H9 (cell line): ENCODE measurements around the gene RASL10B. TPM values are rescaled to one million over a fixed set of nuclear protein-coding genes. Genes with fewer than 3 reads are reported as not detected.

Experiments used
- DNase-seq: peaks from one replicate; pipeline ENCODE4 v3.0.0-alpha.2; 2017
- H2AFZ ChIP-seq: one replicate; pipeline ENCODE4 v1.6.1; 2013; ENCODE audit warnings: mild to moderate bottlenecking, low read length, control low read depth, moderate library complexity
- H2AK5ac ChIP-seq: 2 replicates; pipeline ENCODE4 v1.6.1; 2013; ENCODE audit warnings: low read length, control low read depth, mixed read lengths; ENCODE audit not compliant: insufficient read length
- H2BK120ac ChIP-seq: one replicate; pipeline ENCODE4 v1.6.1; 2013; ENCODE audit warnings: low read depth, mild to moderate bottlenecking, low read length, control low read depth, inconsistent platforms; ENCODE audit not compliant: poor library complexity, severe bottlenecking
- H2BK12ac ChIP-seq: 2 replicates; pipeline ENCODE4 v1.6.1; 2013; ENCODE audit warnings: low read length, control low read depth, mixed read lengths, low read depth; ENCODE audit not compliant: insufficient read length
- H2BK15ac ChIP-seq: 2 replicates; pipeline ENCODE4 v1.6.1; 2013; ENCODE audit warnings: low read depth, low read length, control low read depth
- H2BK20ac ChIP-seq: one replicate; pipeline ENCODE4 v1.6.1; 2013; ENCODE audit warnings: low read depth, mild to moderate bottlenecking, low read length, control low read depth, inconsistent platforms; ENCODE audit not compliant: poor library complexity, severe bottlenecking
- H2BK5ac ChIP-seq: 2 replicates; pipeline ENCODE4 v1.6.1; 2013; ENCODE audit warnings: low read length, control low read depth, mixed read lengths; ENCODE audit not compliant: insufficient read length
- H3K14ac ChIP-seq: 2 replicates; pipeline ENCODE4 v1.6.1; 2013; ENCODE audit warnings: low read length, control low read depth; ENCODE audit not compliant: insufficient read depth
- H3K18ac ChIP-seq: 2 replicates; pipeline ENCODE4 v1.6.1; 2013; ENCODE audit warnings: low read depth, mild to moderate bottlenecking, mixed read lengths, low read length, control low read depth; ENCODE audit not compliant: insufficient read length
- H3K23ac ChIP-seq: 2 replicates; pipeline ENCODE4 v1.6.1; 2013; ENCODE audit warnings: low read length, control low read depth, mixed read lengths, low read depth; ENCODE audit not compliant: insufficient read length
- H3K23me2 ChIP-seq: 2 replicates; pipeline ENCODE4 v1.6.1; 2013; ENCODE audit warnings: low read depth, mild to moderate bottlenecking, mixed read lengths, low read length, control low read depth; ENCODE audit not compliant: insufficient read length, poor library complexity, severe bottlenecking
- H3K27ac ChIP-seq: 2 replicates; pipeline ENCODE4 v1.5.1; 2013; ENCODE audit warnings: low read length, control low read depth, mixed read lengths, low read depth; ENCODE audit not compliant: insufficient read length
- H3K27me3 ChIP-seq: 2 replicates; pipeline ENCODE4 v1.6.1; 2013; ENCODE audit warnings: low read length, control low read depth, inconsistent platforms; ENCODE audit not compliant: insufficient read depth
- H3K4ac ChIP-seq: 2 replicates; pipeline ENCODE4 v1.6.1; 2013; ENCODE audit warnings: low read depth, mild to moderate bottlenecking, control low read depth, inconsistent platforms, low read length, moderate library complexity
- H3K4me1 ChIP-seq: 2 replicates; pipeline ENCODE4 v1.6.1; 2013; ENCODE audit warnings: low read length, control low read depth, inconsistent platforms; ENCODE audit not compliant: insufficient read depth
- H3K4me2 ChIP-seq: 2 replicates; pipeline ENCODE4 v1.6.1; 2013; ENCODE audit warnings: low read length, control low read depth, mixed read lengths; ENCODE audit not compliant: insufficient read length, insufficient read depth
- H3K56ac ChIP-seq: 2 replicates; pipeline ENCODE4 v1.6.1; 2013; ENCODE audit warnings: low read depth, mild to moderate bottlenecking, mixed read lengths, low read length, control low read depth; ENCODE audit not compliant: insufficient read length
- H3K79me1 ChIP-seq: 2 replicates; pipeline ENCODE4 v1.6.1; 2013; ENCODE audit warnings: low read depth, mild to moderate bottlenecking, moderate library complexity, low read length, control low read depth, inconsistent platforms; ENCODE audit not compliant: insufficient read depth, poor library complexity, severe bottlenecking
- H3K79me2 ChIP-seq: 2 replicates; pipeline ENCODE4 v1.6.1; 2013; ENCODE audit warnings: low read length, control low read depth, inconsistent platforms; ENCODE audit not compliant: insufficient read depth
- H3K9ac ChIP-seq: 2 replicates; pipeline ENCODE4 v1.6.1; 2013; ENCODE audit warnings: low read length, control low read depth, mixed read lengths; ENCODE audit not compliant: insufficient read length; ENCODE audit errors: extremely low read depth
- H3K9me3 ChIP-seq: one replicate; pipeline ENCODE4 v1.6.1; 2013; ENCODE audit warnings: low read depth, low read length, inconsistent platforms; ENCODE audit not compliant: control insufficient read depth
- H3T11ph ChIP-seq: one replicate; pipeline ENCODE4 v1.6.1; 2013; ENCODE audit warnings: mild to moderate bottlenecking, low read length, control low read depth, inconsistent platforms
- H4K20me1 ChIP-seq: one replicate; pipeline ENCODE4 v1.6.1; 2013; ENCODE audit not compliant: control insufficient read depth, insufficient read length, insufficient read depth
- H4K5ac ChIP-seq: 2 replicates; pipeline ENCODE4 v1.6.1; 2013; ENCODE audit warnings: low read depth, mild to moderate bottlenecking, mixed read lengths, low read length, control low read depth; ENCODE audit not compliant: insufficient read length
- H4K8ac ChIP-seq: replicated peaks from 2 replicates; pipeline ENCODE4 v1.6.1; 2013; ENCODE audit warnings: low read length, control low read depth, mixed read lengths, low read depth; ENCODE audit not compliant: insufficient read length
- H4K91ac ChIP-seq: 2 replicates; pipeline ENCODE4 v1.6.1; 2013; ENCODE audit warnings: low read depth, mild to moderate bottlenecking, moderate library complexity, mixed read lengths, low read length, control low read depth; ENCODE audit not compliant: insufficient read length
- H3K27ac Mint-ChIP-seq, 3 experiments: 2 replicates in 2 of 3; 3 replicates in 1 of 3; pipeline ENCODE4 v1.8.0; 2020 to 2021; ENCODE audit warnings: mixed read lengths in 3 of 3, mild to moderate bottlenecking in 1 of 3, moderate library complexity in 1 of 3
- H3K27me3 Mint-ChIP-seq: 2 replicates; pipeline ENCODE4 v1.8.0; 2021; ENCODE audit warnings: low read depth, mild to moderate bottlenecking, moderate library complexity, mixed read lengths
- H3K36me3 Mint-ChIP-seq, 3 experiments: 2 replicates in 2 of 3; 3 replicates in 1 of 3; pipeline ENCODE4 v1.8.0; 2020 to 2021; ENCODE audit warnings: low read depth in 3 of 3, mixed read lengths in 3 of 3; ENCODE audit not compliant: insufficient read depth in 1 of 3
- H3K4me1 Mint-ChIP-seq, 2 experiments: 2 replicates each; pipeline ENCODE4 v1.8.0; 2020; ENCODE audit warnings: mixed read lengths in 2 of 2
- H3K4me3 Mint-ChIP-seq, 2 experiments: 2 replicates in 1 of 2; 3 replicates in 1 of 2; pipeline ENCODE4 v1.8.0; 2020 to 2021; ENCODE audit warnings: mild to moderate bottlenecking in 2 of 2, mixed read lengths in 2 of 2, moderate library complexity in 1 of 2
- H3K9me3 Mint-ChIP-seq, 2 experiments: 2 replicates in 1 of 2; 3 replicates in 1 of 2; pipeline ENCODE4 v1.8.0; 2020; ENCODE audit warnings: mild to moderate bottlenecking in 2 of 2, mixed read lengths in 2 of 2, moderate library complexity in 1 of 2
- WGBS: extraction: QIAGEN DNeasy Blood & Tissue Kit; methylation state at CpG from one replicate; pipeline ENCODE4 v1.1.7; 2013; ENCODE audit warnings: missing lambda C conversion rate, low lambda C conversion rate, mixed read lengths; ENCODE audit not compliant: insufficient read length; ENCODE audit errors: extremely low coverage; 5-methylcytosine and 5-hydroxymethylcytosine counted together
- total RNA-seq: library from RNA; stranded (reverse); gene quantifications from 2 replicates; pipeline ENCODE4 v1.2.1, GENCODE V29; 2021
- TF ChIP-seq, protein P1 (sequence below): fragments of 200-600 bp; sonication (generic); conservative IDR thresholded peaks from 3 replicates; pipeline ENCODE4 v1.8.0; 2021; ENCODE audit warnings: antibody characterized with exemption, mild to moderate bottlenecking

The RASL10B gene
- total RNA-seq, 1 experiment from 2014 or later: 15.9 TPM

DNA sequence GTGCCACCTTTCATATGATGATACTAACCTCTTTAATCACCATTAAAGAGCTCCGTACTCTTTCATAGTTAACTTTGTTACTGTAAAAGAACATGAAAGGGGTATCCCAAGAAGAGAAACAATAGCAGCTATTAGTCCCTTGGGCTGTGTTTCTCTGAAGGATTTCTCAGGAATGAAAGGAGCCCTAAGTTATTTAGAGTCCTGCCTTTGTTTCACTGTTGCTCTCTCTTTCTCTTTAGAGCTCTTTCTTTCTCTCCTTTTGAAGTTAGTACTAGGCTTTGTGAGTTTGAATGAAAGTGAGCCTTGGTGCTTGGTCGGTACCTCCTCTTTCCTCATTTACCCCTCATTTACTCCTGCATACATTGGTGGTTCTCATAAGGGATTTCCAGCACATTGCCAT is 20.5 kb upstream of the RASL10B start:
- H3K27ac Mint-ChIP-seq: no peak overlapping the region
- no peak overlapping the region for H3K9ac ChIP-seq
- H3K27me3 ChIP-seq: no peaks in the 10 kb centered on the region
- no peaks in the 10 kb centered on the region for H3K27me3 Mint-ChIP-seq
- no peak overlapping the region for H2BK5ac ChIP-seq
- no peaks in the 10 kb centered on the region for H3K79me1 ChIP-seq
- TF ChIP-seq, protein P1, sequence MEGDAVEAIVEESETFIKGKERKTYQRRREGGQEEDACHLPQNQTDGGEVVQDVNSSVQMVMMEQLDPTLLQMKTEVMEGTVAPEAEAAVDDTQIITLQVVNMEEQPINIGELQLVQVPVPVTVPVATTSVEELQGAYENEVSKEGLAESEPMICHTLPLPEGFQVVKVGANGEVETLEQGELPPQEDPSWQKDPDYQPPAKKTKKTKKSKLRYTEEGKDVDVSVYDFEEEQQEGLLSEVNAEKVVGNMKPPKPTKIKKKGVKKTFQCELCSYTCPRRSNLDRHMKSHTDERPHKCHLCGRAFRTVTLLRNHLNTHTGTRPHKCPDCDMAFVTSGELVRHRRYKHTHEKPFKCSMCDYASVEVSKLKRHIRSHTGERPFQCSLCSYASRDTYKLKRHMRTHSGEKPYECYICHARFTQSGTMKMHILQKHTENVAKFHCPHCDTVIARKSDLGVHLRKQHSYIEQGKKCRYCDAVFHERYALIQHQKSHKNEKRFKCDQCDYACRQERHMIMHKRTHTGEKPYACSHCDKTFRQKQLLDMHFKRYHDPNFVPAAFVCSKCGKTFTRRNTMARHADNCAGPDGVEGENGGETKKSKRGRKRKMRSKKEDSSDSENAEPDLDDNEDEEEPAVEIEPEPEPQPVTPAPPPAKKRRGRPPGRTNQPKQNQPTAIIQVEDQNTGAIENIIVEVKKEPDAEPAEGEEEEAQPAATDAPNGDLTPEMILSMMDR: no peak
- H3K36me3 Mint-ChIP-seq: peaks cover 10 to 30% (median 25%) of the 10 kb centered on the region in 3 experiments; a peak in 6 of 7 replicates
- no peak overlapping the region for H2BK12ac ChIP-seq
- no peak overlapping the region for H3K18ac ChIP-seq
- no peak overlapping the region for H4K5ac ChIP-seq
- H3K4me2 ChIP-seq: no peak overlapping the region
- no peak overlapping the region for H3K23ac ChIP-seq
- no peak overlapping the region for H3T11ph ChIP-seq
- no peaks in the 10 kb centered on the region for H3K9me3 ChIP-seq
- H3K56ac ChIP-seq: no peak overlapping the region
- H4K8ac ChIP-seq: no peak overlapping the region
- no peaks in the 10 kb centered on the region for H3K9me3 Mint-ChIP-seq
- no peaks in the 10 kb centered on the region for H3K23me2 ChIP-seq
- H2AFZ ChIP-seq: no peak overlapping the region
- no peak overlapping the region for H3K27ac ChIP-seq
- no peak overlapping the region for H3K4me3 Mint-ChIP-seq
- no CpG with 5 or more reads among the region's 2 CpGs for WGBS
- H2BK20ac ChIP-seq: no peak overlapping the region
- DNase-seq: no peak
- H3K4ac ChIP-seq: no peak overlapping the region
- no peak overlapping the region for H2BK15ac ChIP-seq
- H4K20me1 ChIP-seq: no peaks in the 10 kb centered on the region
- no peak overlapping the region for H2BK120ac ChIP-seq
- no peaks in the 10 kb centered on the region for H3K4me1 ChIP-seq
- H2AK5ac ChIP-seq: no peak overlapping the region
- H4K91ac ChIP-seq: no peak overlapping the region
- 0 out of 2 replicates have a peak, but pooled peaks cover 2% of the 10 kb centered on the region for H3K79me2 ChIP-seq
- no peak overlapping the region for H3K14ac ChIP-seq
- no peaks in the 10 kb centered on the region for H3K4me1 Mint-ChIP-seq
